Kidney (tissue), 14 donors: Measurements from ENCODE around the gene KCNRG. TPM values are rescaled to one million over a fixed set of nuclear protein-coding genes. Genes with fewer than 3 reads are reported as not detected.
A peak's percentile ranks its signal among the peaks of the same experiment; 100 is the strongest.

Experiments used
- DNase-seq, 5 donors: peaks; one replicate each; pipeline ENCODE4 v3.0.0-alpha.2; 2013 to 2020
- FAIRE-seq: peaks from 2 replicates; lab custom pipeline; 2012; peaks lifted over from hg19 to GRCh38; lab: Jason Lieb, UNC
- H3K27ac ChIP-seq, 2 donors: one replicate each; pipeline ENCODE4 v1.7.0; 2013; ENCODE audit warnings: low read depth in 2 of 2, low read length in 2 of 2, inconsistent platforms in 1 of 2
- H3K27me3 ChIP-seq: one replicate; pipeline ENCODE4 v1.7.1; 2013; ENCODE audit warnings: low read length, inconsistent platforms; ENCODE audit not compliant: control insufficient read depth, insufficient read depth
- H3K36me3 ChIP-seq, 3 donors: one replicate each; pipeline versions ENCODE4 v1.7.0 to v1.7.1; 2013; ENCODE audit warnings: low read length in 3 of 3, control low read depth in 1 of 3, inconsistent platforms in 1 of 3; ENCODE audit not compliant: insufficient read depth in 3 of 3, control insufficient read depth in 2 of 3
- H3K4me1 ChIP-seq, 3 donors: one replicate each; pipeline versions ENCODE4 v1.7.0 to v1.7.1; 2013; ENCODE audit warnings: low read length in 3 of 3, inconsistent platforms in 1 of 3, low read depth in 1 of 3; ENCODE audit not compliant: control insufficient read depth in 2 of 3, insufficient read depth in 2 of 3
- H3K4me3 ChIP-seq, 3 donors: one replicate each; pipeline versions ENCODE4 v1.7.0 to v1.8.1; 2013; ENCODE audit warnings: low read length in 3 of 3, control low read depth in 1 of 3, inconsistent platforms in 1 of 3
- H3K9ac ChIP-seq, 3 donors: one replicate each; pipeline versions ENCODE4 v1.7.0 to v1.7.1; 2013; ENCODE audit warnings: low read length in 3 of 3, control low read depth in 1 of 3, inconsistent platforms in 1 of 3
- H3K9me3 ChIP-seq, 3 donors: one replicate each; pipeline versions ENCODE4 v1.7.0 to v1.7.1; 2013; ENCODE audit warnings: low read length in 3 of 3, control low read depth in 1 of 3, inconsistent platforms in 1 of 3; ENCODE audit not compliant: control insufficient read depth in 2 of 3, insufficient read depth in 1 of 3
- intact Hi-C: fragments of 100-400 bp; cut with DNase I; formaldehyde crosslinking; loops from one replicate; pipeline ENCODE4 v1.11.1; 2022
- polyA plus RNA-seq: library from polyadenylated mRNA; stranded (reverse); fragments of 350-450 nt; fragmentation: Illumina TruSeq; extraction: RNeasy Lipid Tissue Mini Kit (QIAGEN cat#74804); gene quantifications from one replicate; pipeline ENCODE4 v1.2.3, GENCODE V29; 2014; ENCODE audit warnings: low read depth, low replicate concordance; ENCODE audit not compliant: insufficient read depth
- total RNA-seq: library from RNA; stranded (reverse); fragmentation: NEBNext Ultra II Directional; extraction: Animal tissue kit (Norgen Biotek cat#: 25700); gene quantifications from one replicate; pipeline ENCODE4 v1.2.1, GENCODE V29; 2021
- TF ChIP-seq, protein P1 (sequence below): IDR thresholded peaks from 3 replicates; pipeline ENCODE4 v1.5.1; 2012; ENCODE audit warnings: mild to moderate bottlenecking, moderate library complexity, borderline replicate concordance; ENCODE audit not compliant: insufficient read depth; ENCODE audit errors: extremely low read depth
- donor health status: control.
- donor health status: control.
- donor health status: control.
- donor health status: control.
- donor health status: control.
- donor health status: DM: yes; HTN: yes; CAD: no.
- donor health status: Normal renal cell carcinoma (clear cell type).

Gene KCNRG
- total and polyA plus RNA-seq, 2 donors from 2014 or later, result 0.34 to 0.69 TPM

DNA sequence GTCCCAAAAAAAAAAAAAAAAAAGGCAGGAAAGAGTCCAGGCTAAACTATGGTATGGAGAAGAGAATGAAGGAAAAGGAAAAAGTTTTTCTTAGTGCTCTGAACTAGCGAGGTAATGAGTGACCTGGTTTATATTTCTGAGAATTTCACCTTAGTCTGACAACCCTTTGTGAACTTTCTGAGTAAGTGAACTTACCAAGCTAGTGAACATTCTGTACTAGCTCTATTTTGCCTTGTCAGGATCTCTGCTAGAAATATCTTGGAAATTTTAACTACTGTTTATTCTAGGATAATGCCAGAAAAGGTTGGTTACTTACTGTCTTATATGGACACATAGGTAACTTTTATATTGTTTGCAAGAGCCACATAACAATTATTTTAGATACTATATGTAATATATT, 14.0 kb upstream of the KCNRG start:
- Histone ChIP-seq H3K4me3 (no peak overlapping the region), H3K9ac (no peak overlapping the region), H3K36me3 (peaks cover 0 to 9% (median 6%) of the 10 kb centered on the region in 3 donors), H3K9me3 (no peaks in the 10 kb centered on the region), H3K27ac (no peak overlapping the region), H3K4me1 (peaks cover 3 to 23% (median 10%) of the 10 kb centered on the region in 3 donors), H3K27me3 (no peaks in the 10 kb centered on the region)
- DNase-seq (peak in 1 of 5 donors; percentile 21), FAIRE-seq (peak; percentile 23)
- intact Hi-C loops, result loop anchor here (10.0 kb wide), 1 partner anchor 54 kb away; no protein-coding TSS in a partner anchor
- TF ChIP-seq, protein P1, sequence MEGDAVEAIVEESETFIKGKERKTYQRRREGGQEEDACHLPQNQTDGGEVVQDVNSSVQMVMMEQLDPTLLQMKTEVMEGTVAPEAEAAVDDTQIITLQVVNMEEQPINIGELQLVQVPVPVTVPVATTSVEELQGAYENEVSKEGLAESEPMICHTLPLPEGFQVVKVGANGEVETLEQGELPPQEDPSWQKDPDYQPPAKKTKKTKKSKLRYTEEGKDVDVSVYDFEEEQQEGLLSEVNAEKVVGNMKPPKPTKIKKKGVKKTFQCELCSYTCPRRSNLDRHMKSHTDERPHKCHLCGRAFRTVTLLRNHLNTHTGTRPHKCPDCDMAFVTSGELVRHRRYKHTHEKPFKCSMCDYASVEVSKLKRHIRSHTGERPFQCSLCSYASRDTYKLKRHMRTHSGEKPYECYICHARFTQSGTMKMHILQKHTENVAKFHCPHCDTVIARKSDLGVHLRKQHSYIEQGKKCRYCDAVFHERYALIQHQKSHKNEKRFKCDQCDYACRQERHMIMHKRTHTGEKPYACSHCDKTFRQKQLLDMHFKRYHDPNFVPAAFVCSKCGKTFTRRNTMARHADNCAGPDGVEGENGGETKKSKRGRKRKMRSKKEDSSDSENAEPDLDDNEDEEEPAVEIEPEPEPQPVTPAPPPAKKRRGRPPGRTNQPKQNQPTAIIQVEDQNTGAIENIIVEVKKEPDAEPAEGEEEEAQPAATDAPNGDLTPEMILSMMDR, result no peak

DNA sequence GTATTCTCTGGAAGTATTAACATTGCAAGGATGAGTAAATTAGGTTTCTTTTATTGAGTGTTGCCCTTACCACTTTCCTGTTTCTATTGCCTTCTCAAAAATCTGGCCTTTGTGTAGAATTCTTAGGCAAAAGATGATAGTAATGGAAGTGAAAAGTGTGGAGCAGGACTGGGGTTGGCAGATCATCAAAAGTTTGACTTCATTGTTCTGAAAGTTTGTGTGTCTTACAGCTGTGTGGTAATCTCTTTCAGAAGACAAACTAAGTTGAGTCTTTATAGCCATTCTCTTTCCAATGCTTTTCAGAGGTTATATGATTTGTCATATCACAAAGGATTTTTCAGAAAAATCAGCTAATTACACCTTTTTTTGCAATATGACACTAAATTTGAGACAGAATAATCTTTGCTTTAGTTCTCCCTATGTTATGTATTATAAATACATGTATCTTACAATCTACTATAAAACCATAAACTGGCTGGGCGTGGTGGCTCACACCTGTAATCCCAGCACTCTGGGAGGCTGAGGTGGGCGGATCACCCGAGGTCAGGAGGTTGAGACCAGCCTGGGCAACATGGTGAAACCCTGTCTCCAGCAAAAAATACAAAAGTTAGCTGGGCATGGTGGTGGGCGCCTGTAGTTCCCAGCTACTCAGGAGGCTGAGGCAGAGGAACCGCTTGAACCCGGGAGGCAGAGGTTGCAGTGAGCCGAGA, 8.7 kb upstream of the KCNRG start:
- peaks cover 0 to 2% (median 1%) of the 10 kb centered on the region in 3 donors for H3K36me3 ChIP-seq
- no peak overlapping the region for H3K9ac ChIP-seq
- FAIRE-seq (no peak), DNase-seq (no peak)
- H3K9me3 ChIP-seq, result no peaks in the 10 kb centered on the region
- H3K4me1 ChIP-seq, result no peaks in the 10 kb centered on the region
- H3K4me3 ChIP-seq, result no peak overlapping the region
- H3K27ac ChIP-seq, result no peak overlapping the region
- H3K27me3 ChIP-seq, result no peaks in the 10 kb centered on the region
- intact Hi-C loops, result loop anchor here (10.0 kb wide), 1 partner anchor 48 kb away; no protein-coding TSS in a partner anchor
- TF ChIP-seq, protein P1, result no peak

- H3K9ac ChIP-seq, result no peak overlapping the region
- H3K36me3 ChIP-seq, result peaks cover 4 to 14% (median 7%) of the 10 kb centered on the region in 3 donors
- peaks cover 0 to 6% (median 0%) of the 10 kb centered on the region in 3 donors for H3K4me1 ChIP-seq
- H3K27me3 ChIP-seq, result no peaks in the 10 kb centered on the region
- H3K4me3 ChIP-seq, result no peak overlapping the region
- H3K9me3 ChIP-seq, result no peaks in the 10 kb centered on the region
- no peak for FAIRE-seq
- TF ChIP-seq, protein P1, result no peak
- H3K27ac ChIP-seq, result no peak overlapping the region
- no peak for DNase-seq
- intact Hi-C loops, result no loop called here
These were observed 3.8 kb upstream of the KCNRG start for GRCh38 chr13:50011461-50011860.
